CD14-positive monocyte (primary cell): ENCODE measurements around the gene SH3PXD2A. TPM values are rescaled to one million over a fixed set of nuclear protein-coding genes. Genes with fewer than 3 reads are reported as not detected.

Experiments
- DNase-seq, 3 donors: peaks; one replicate each; pipeline ENCODE4 v3.0.0-alpha.2; 2011 to 2022
- H2AFZ ChIP-seq: 2 replicates; pipeline ENCODE4 v1.6.0; 2012; ENCODE audit warnings: mild to moderate bottlenecking, low read depth, low read length, inconsistent platforms; ENCODE audit not compliant: insufficient read depth, poor library complexity, severe bottlenecking
- H3K27ac ChIP-seq, 2 donors: 1 replicate in 1 of 2; 2 replicates in 1 of 2; pipeline ENCODE4 v1.5.1; 2012 to 2013; ENCODE audit warnings: low read length in 2 of 2, control low read depth in 1 of 2, inconsistent platforms in 1 of 2, low read depth in 1 of 2, mild to moderate bottlenecking in 1 of 2
- H3K27me3 ChIP-seq, 2 donors: one replicate each; pipeline versions ENCODE4 v1.6.0 to v1.6.1; 2011 to 2013; ENCODE audit warnings: low read length in 2 of 2; ENCODE audit not compliant: control insufficient read depth in 2 of 2, insufficient read depth in 2 of 2
- H3K36me3 ChIP-seq, 2 donors: replicated peaks in 1 of 2; 1 replicate in 1 of 2; 2 replicates in 1 of 2; pipeline versions ENCODE4 v1.5.1 to v1.6.1; 2012 to 2013; ENCODE audit warnings: low read length in 2 of 2, control low read depth in 1 of 2, inconsistent platforms in 1 of 2, mild to moderate bottlenecking in 1 of 2; ENCODE audit not compliant: insufficient read depth in 2 of 2, control insufficient read depth in 1 of 2
- H3K4me1 ChIP-seq, 2 donors: 1 replicate in 1 of 2; 2 replicates in 1 of 2; pipeline versions ENCODE4 v1.5.1 to v1.6.1; 2012 to 2013; ENCODE audit warnings: low read length in 2 of 2, control low read depth in 1 of 2, inconsistent platforms in 1 of 2, mild to moderate bottlenecking in 1 of 2, moderate library complexity in 1 of 2; ENCODE audit not compliant: insufficient read depth in 2 of 2, control insufficient read depth in 1 of 2
- H3K4me2 ChIP-seq: replicated peaks from 2 replicates; pipeline ENCODE3; 2012; ENCODE audit warnings: low read length, moderate library complexity, mild to moderate bottlenecking; ENCODE audit not compliant: poor library complexity, severe bottlenecking; ENCODE audit errors: extremely low read depth
- H3K4me3 ChIP-seq, 3 experiments: fragments of 200-600 bp in 1 of 3; sonication (generic) in 1 of 3; replicated peaks in 1 of 3; 1 replicate in 2 of 3; 2 replicates in 1 of 3; pipeline ENCODE4 v1.5.1; 2011 to 2013; ENCODE audit warnings: low read length in 3 of 3, mild to moderate bottlenecking in 3 of 3, control low read depth in 2 of 3, low read depth in 2 of 3, inconsistent platforms in 1 of 3, moderate library complexity in 1 of 3
- H3K79me2 ChIP-seq: 2 replicates; pipeline ENCODE4 v1.6.0; 2012; ENCODE audit warnings: mild to moderate bottlenecking, control low read depth, inconsistent platforms, low read length, moderate library complexity; ENCODE audit not compliant: insufficient read depth
- H3K9ac ChIP-seq: 2 replicates; pipeline ENCODE4 v1.6.0; 2017; ENCODE audit warnings: low read length, mild to moderate bottlenecking; ENCODE audit not compliant: insufficient read depth, poor library complexity, severe bottlenecking
- H3K9me3 ChIP-seq, 2 donors: replicated peaks in 1 of 2; 1 replicate in 1 of 2; 2 replicates in 1 of 2; pipeline versions ENCODE4 v1.5.1 to v1.6.1; 2012 to 2013; ENCODE audit warnings: low read length in 2 of 2, control low read depth in 1 of 2; ENCODE audit not compliant: control insufficient read depth in 1 of 2, insufficient read depth in 1 of 2
- H4K20me1 ChIP-seq: 2 replicates; pipeline ENCODE4 v1.6.0; 2012; ENCODE audit warnings: mild to moderate bottlenecking, low read length, control low read depth, moderate library complexity; ENCODE audit not compliant: insufficient read depth
- H3K27ac Mint-ChIP-seq, 7 donors: one replicate each; pipeline ENCODE4 v1.8.0; 2020; ENCODE audit warnings: mild to moderate bottlenecking in 7 of 7, mixed read lengths in 7 of 7, moderate library complexity in 6 of 7, inconsistent platforms in 2 of 7
- H3K27me3 Mint-ChIP-seq, 3 donors: one replicate each; pipeline ENCODE4 v1.8.0; 2021 to 2022; ENCODE audit warnings: low read depth in 3 of 3, mild to moderate bottlenecking in 3 of 3, mixed read lengths in 3 of 3, moderate library complexity in 3 of 3, inconsistent platforms in 1 of 3
- H3K36me3 Mint-ChIP-seq, 2 donors: one replicate each; pipeline ENCODE4 v1.8.0; 2020; ENCODE audit warnings: mixed read lengths in 2 of 2, inconsistent platforms in 1 of 2, mild to moderate bottlenecking in 1 of 2
- H3K4me1 Mint-ChIP-seq: one replicate; pipeline ENCODE4 v1.8.0; 2020; ENCODE audit warnings: mild to moderate bottlenecking, mixed read lengths
- H3K4me3 Mint-ChIP-seq, 2 donors: one replicate each; pipeline ENCODE4 v1.8.0; 2020; ENCODE audit warnings: mild to moderate bottlenecking in 2 of 2, mixed read lengths in 2 of 2, moderate library complexity in 1 of 2
- H3K9me3 Mint-ChIP-seq, 7 donors: one replicate each; pipeline ENCODE4 v1.8.0; 2020 to 2022; ENCODE audit warnings: mixed read lengths in 7 of 7, mild to moderate bottlenecking in 6 of 7, moderate library complexity in 6 of 7, inconsistent platforms in 2 of 7
- CTCF ChIP-seq: fragments of 200-600 bp; IDR thresholded peaks from one replicate; pipeline ENCODE4 v1.8.0; 2022; ENCODE audit warnings: antibody characterized with exemption, mild to moderate bottlenecking
- WGBS: methylation state at CpG from one replicate; pipeline ENCODE4 v1.1.5; 2013; ENCODE audit warnings: missing lambda C conversion rate; ENCODE audit not compliant: insufficient coverage; 5-methylcytosine and 5-hydroxymethylcytosine counted together
- intact Hi-C, 2 donors: fragments of 100-400 bp; cut with micrococcal nuclease; formaldehyde crosslinking; loops; one replicate each; pipeline versions ENCODE4 v1.15.0 to v1.15.1; 2023
- polyA minus RNA-seq: library from RNA; depleted of rRNA, polyadenylated mRNA; stranded (reverse); fragments of >200 nt; gene quantifications from 2 replicates; pipeline ENCODE4 v1.2.3, GENCODE V29; 2012
- polyA plus RNA-seq, 3 donors: library from polyadenylated mRNA; depleted of rRNA in 1 of 3; unstranded in 2 of 3; stranded (reverse) in 1 of 3; fragments of 300-500 nt in 2 of 3; fragments of >200 nt in 1 of 3; fragmentation: Illumina TruSeq in 2 of 3; gene quantifications; 1 replicate in 2 of 3; 2 replicates in 1 of 3; pipeline ENCODE4 v1.2.3, GENCODE V29; 2012 to 2021
- total RNA-seq, 12 experiments: library from RNA in 1 of 12; stranded (reverse) in 1 of 12; fragments of 120-200 nt in 1 of 12; gene quantifications; one replicate each; pipeline ENCODE4 v1.2.4 and lab custom pipeline; 2013 to 2026; ENCODE audit warnings: mixed read lengths in 6 of 12, inconsistent platforms in 1 of 12

SH3PXD2A gene, protein sequence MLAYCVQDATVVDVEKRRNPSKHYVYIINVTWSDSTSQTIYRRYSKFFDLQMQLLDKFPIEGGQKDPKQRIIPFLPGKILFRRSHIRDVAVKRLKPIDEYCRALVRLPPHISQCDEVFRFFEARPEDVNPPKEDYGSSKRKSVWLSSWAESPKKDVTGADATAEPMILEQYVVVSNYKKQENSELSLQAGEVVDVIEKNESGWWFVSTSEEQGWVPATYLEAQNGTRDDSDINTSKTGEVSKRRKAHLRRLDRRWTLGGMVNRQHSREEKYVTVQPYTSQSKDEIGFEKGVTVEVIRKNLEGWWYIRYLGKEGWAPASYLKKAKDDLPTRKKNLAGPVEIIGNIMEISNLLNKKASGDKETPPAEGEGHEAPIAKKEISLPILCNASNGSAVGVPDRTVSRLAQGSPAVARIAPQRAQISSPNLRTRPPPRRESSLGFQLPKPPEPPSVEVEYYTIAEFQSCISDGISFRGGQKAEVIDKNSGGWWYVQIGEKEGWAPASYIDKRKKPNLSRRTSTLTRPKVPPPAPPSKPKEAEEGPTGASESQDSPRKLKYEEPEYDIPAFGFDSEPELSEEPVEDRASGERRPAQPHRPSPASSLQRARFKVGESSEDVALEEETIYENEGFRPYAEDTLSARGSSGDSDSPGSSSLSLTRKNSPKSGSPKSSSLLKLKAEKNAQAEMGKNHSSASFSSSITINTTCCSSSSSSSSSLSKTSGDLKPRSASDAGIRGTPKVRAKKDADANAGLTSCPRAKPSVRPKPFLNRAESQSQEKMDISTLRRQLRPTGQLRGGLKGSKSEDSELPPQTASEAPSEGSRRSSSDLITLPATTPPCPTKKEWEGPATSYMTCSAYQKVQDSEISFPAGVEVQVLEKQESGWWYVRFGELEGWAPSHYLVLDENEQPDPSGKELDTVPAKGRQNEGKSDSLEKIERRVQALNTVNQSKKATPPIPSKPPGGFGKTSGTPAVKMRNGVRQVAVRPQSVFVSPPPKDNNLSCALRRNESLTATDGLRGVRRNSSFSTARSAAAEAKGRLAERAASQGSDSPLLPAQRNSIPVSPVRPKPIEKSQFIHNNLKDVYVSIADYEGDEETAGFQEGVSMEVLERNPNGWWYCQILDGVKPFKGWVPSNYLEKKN
- total RNA-seq (2013) = 0.29 TPM
- polyA plus RNA-seq = under 1 TPM; 0.01 to 0.76 (median 0.05) TPM
- polyA minus RNA-seq = 0.28 and 0.48 TPM in 2 replicates
- 1.3 to 20.3 (median 3.8) reads per million in 11 experiments for total RNA-seq (lab: John Stamatoyannopoulos, UW)

DNA sequence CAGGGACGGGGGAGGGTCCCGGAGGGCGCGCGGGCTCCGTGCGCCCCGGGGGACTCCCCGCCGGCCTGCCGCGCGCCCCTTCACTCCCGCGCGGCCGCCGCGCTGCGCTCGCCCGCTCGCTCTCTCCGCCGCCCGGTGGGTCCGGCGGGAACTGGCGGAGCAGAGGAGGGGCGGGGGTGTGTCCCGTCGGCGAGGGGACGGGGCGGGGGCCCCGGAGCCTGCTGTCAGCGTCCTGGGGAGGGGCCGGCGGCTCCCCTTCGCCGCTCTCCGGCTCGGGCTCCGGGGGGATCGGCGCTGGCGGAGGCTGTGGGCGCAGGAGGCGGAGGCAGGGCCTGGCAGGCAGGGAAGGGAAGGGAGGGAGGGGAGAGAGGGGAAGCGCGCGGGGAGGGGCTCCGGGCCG is at the start of gene SH3PXD2A:
Gene SH3PXD2A (minus strand): TSS at position 153 of the 400 bp plus-strand sequence. CDS start 310 bp downstream, outside the sequence.
- peak within 1 kb of the TSS; percentile 36 for H3K9ac ChIP-seq
- peaks cover 0 to 11% of the 10 kb centered on the region in 2 donors for H3K36me3 Mint-ChIP-seq
- peaks cover 0 to 14% of the 10 kb centered on the region in 2 donors for H3K9me3 ChIP-seq
- 0% methylated on average over 36 of the region's 54 CpGs for WGBS
- H2AFZ ChIP-seq = peak within 1 kb of the TSS; percentile 35
- no peaks in the 10 kb centered on the region for H3K79me2 ChIP-seq
- H3K27ac ChIP-seq = no peak within 1 kb of the TSS
- no peak for TF ChIP-seq CTCF
- H3K4me3 ChIP-seq = peak within 1 kb of the TSS in 1 of 3 experiments; percentile 51
- no peaks in the 10 kb centered on the region for H3K36me3 ChIP-seq
- H4K20me1 ChIP-seq = no peaks in the 10 kb centered on the region
- peaks cover 41 to 46% of the 10 kb centered on the region in 2 donors for H3K4me1 ChIP-seq
- no peak for DNase-seq
- peaks cover 28 to 31% of the 10 kb centered on the region in 2 donors for H3K27me3 ChIP-seq
- H3K4me1 Mint-ChIP-seq = peaks cover 34% of the 10 kb centered on the region
- H3K9me3 Mint-ChIP-seq = peaks cover 0 to 9% (median 3%) of the 10 kb centered on the region in 7 donors
- no peak within 1 kb of the TSS for H3K27ac Mint-ChIP-seq
- H3K4me2 ChIP-seq = peak within 1 kb of the TSS; percentile 59
- peaks cover 32 to 48% (median 36%) of the 10 kb centered on the region in 3 donors for H3K27me3 Mint-ChIP-seq
- intact Hi-C loops = no loop called here
- H3K4me3 Mint-ChIP-seq = peak within 1 kb of the TSS; percentile 68 to 89
